Retina (tissue), 1 donor: ENCODE results near the gene KLHDC8A.
A peak's percentile ranks its signal among the peaks of the same experiment; 100 is the strongest.
"Not testable (repeated sequence)": the region's sequence is repeated elsewhere in the genome, so short reads cannot be mapped to it uniquely, and the experiment has no call there.

Source experiments
- DNase-seq: peaks from one replicate; pipeline ENCODE4 v3.0.0-alpha.2; 2016

The KLHDC8A gene

GRCh38 chr1:205370780-205371179 lies 14.1 kb upstream of the KLHDC8A start:
- DNase-seq = no peak

GRCh38 chr1:205369701-205370123 lies 13.0 kb upstream of the KLHDC8A start:
- no peak for DNase-seq

GRCh38 chr1:205368478-205368877 lies 11.8 kb upstream of the KLHDC8A start:
- DNase-seq = no peak

GRCh38 chr1:205365945-205366463 lies 9.3 kb upstream of the KLHDC8A start:
- DNase-seq = no peak

GRCh38 chr1:205365086-205365485 lies 8.4 kb upstream of the KLHDC8A start:
- DNase-seq = not testable (repeated sequence)

GRCh38 chr1:205360891-205361290 lies 4.2 kb upstream of the KLHDC8A start:
- DNase-seq = no peak

- DNase-seq = peak; percentile 87
These were observed 3.2 kb upstream of the KLHDC8A start for GRCh38 chr1:205359771-205360565.

GRCh38 chr1:205358579-205358978 lies 1.9 kb upstream of the KLHDC8A start:
- DNase-seq = no peak

GRCh38 chr1:205357567-205357966 lies 845 bp upstream of the KLHDC8A start:
- DNase-seq = no peak

GRCh38 chr1:205355075-205355453 lies 1.7 kb downstream of the KLHDC8A start:
- no peak for DNase-seq

GRCh38 chr1:205354259-205355074 lies 2.3 kb downstream of the KLHDC8A start:
- peak; percentile 71 for DNase-seq

GRCh38 chr1:205353612-205354011 lies 3.1 kb downstream of the KLHDC8A start:
- no peak for DNase-seq

- DNase-seq = no peak
These were observed 3.5 kb downstream of the KLHDC8A start for GRCh38 chr1:205353191-205353590.

GRCh38 chr1:205351984-205352713 lies 4.6 kb downstream of the KLHDC8A start:
- DNase-seq = peak; percentile 79

GRCh38 chr1:205350691-205351141 lies 6.0 kb downstream of the KLHDC8A start:
- DNase-seq = peak; percentile 77

GRCh38 chr1:205350124-205350523 lies 6.6 kb downstream of the KLHDC8A start:
- DNase-seq = no peak

GRCh38 chr1:205348554-205349487 lies 7.9 kb downstream of the KLHDC8A start:
- peak; percentile 34 for DNase-seq

- no peak for DNase-seq
These were observed 9.7 kb downstream of the KLHDC8A start for GRCh38 chr1:205346956-205347574.

GRCh38 chr1:205345761-205346160 lies 11.0 kb downstream of the KLHDC8A start:
- DNase-seq = no peak

- DNase-seq = peak; percentile 72
These were observed 12.4 kb downstream of the KLHDC8A start for GRCh38 chr1:205344066-205344928.
